SK-N-SH (cell line): ENCODE results near the gene TRIM22.

Experiments used
- CHD2 ChIP-seq: fragments of 150-350 bp; IDR thresholded peaks from 2 replicates; pipeline ENCODE4 v1.6.1; 2018; ENCODE audit warnings: low read length; ENCODE audit not compliant: partially characterized antibody
- EP300 ChIP-seq, 2 experiments: IDR thresholded peaks; 2 replicates each; pipeline versions ENCODE4 v1.4.0 to v1.6.1; 2012; ENCODE audit warnings: borderline replicate concordance in 1 of 2, low read depth in 1 of 2, low read length in 1 of 2
- EZH2phosphoT487 ChIP-seq: fragments of 200-600 bp; sonication (generic); IDR thresholded peaks from 2 replicates; pipeline ENCODE4 v1.6.1; 2017; ENCODE audit warnings: low read depth, mixed run types, mild to moderate bottlenecking, antibody characterized with exemption, moderate library complexity, borderline replicate concordance
- GABPA ChIP-seq: IDR thresholded peaks from 2 replicates; pipeline ENCODE4 v1.4.0; 2012; ENCODE audit warnings: low read depth, mild to moderate bottlenecking
- GATA2 ChIP-seq: sonication (generic); formaldehyde crosslinking; IDR thresholded peaks from 2 replicates; pipeline ENCODE4 v1.5.0; 2020; ENCODE audit warnings: mild to moderate bottlenecking, missing genetic modification reagents
- JUND ChIP-seq: IDR thresholded peaks from 2 replicates; pipeline ENCODE4 v1.4.0; 2012
- POLR2AphosphoS5 ChIP-seq: IDR thresholded peaks from 2 replicates; pipeline ENCODE4 v1.6.1; 2012; ENCODE audit warnings: low read depth, low read length
- RCOR1 ChIP-seq: fragments of 150-350 bp; IDR thresholded peaks from 2 replicates; pipeline ENCODE4 v1.6.1; 2017; ENCODE audit warnings: antibody characterized with exemption, low read length
- SIN3A ChIP-seq: IDR thresholded peaks from 2 replicates; pipeline ENCODE4 v1.6.1; 2012; ENCODE audit warnings: low read depth, mild to moderate bottlenecking, low read length, moderate library complexity, borderline replicate concordance
- TAF1 ChIP-seq: IDR thresholded peaks from 2 replicates; pipeline ENCODE4 v1.6.1; 2012; ENCODE audit warnings: low read depth, mild to moderate bottlenecking, low read length, moderate library complexity, borderline replicate concordance
- YY1 ChIP-seq: IDR thresholded peaks from 2 replicates; pipeline ENCODE4 v1.4.0; 2012; ENCODE audit warnings: low read depth, mild to moderate bottlenecking
- TF ChIP-seq, protein P1 (sequence below): fragments of 200-600 bp; sonication (generic); IDR thresholded peaks from 2 replicates; pipeline ENCODE4 v1.6.1; 2017; ENCODE audit warnings: antibody characterized with exemption, mild to moderate bottlenecking, moderate library complexity

DNA sequence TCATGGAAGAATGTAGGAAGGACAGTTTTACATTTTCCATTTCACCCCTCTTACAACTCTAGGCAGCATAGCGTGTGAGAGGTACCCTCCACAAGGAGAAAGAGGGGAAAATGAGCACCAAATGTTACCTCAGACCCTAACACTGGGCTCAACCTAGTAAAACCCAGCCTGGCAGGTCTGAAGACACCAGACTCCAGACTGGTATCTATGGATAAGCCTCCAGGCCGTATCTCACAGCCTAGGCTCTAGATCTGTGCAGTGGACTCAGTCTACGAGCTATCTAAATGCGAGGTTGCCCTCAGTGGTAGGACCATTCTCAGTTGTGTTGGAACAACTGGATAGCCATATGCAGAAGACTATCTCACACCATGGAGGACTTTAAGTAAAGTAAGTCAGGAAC, 15.2 kb upstream of the TRIM22 start:
- TF ChIP-seq POLR2AphosphoS5 (no peak), GABPA (no peak), YY1 (no peak), SIN3A (no peak), TAF1 (no peak), CHD2 (no peak), EZH2phosphoT487 (no peak), RCOR1 (no peak), EP300 (IDR thresholded peaks at IDR 0.05; ENCODE audit: borderline replicate concordance in 1 of 2, low read depth in 1 of 2, low read length in 1 of 2) (no peak), JUND (no peak), GATA2 (no peak)
- TF ChIP-seq, protein P1, sequence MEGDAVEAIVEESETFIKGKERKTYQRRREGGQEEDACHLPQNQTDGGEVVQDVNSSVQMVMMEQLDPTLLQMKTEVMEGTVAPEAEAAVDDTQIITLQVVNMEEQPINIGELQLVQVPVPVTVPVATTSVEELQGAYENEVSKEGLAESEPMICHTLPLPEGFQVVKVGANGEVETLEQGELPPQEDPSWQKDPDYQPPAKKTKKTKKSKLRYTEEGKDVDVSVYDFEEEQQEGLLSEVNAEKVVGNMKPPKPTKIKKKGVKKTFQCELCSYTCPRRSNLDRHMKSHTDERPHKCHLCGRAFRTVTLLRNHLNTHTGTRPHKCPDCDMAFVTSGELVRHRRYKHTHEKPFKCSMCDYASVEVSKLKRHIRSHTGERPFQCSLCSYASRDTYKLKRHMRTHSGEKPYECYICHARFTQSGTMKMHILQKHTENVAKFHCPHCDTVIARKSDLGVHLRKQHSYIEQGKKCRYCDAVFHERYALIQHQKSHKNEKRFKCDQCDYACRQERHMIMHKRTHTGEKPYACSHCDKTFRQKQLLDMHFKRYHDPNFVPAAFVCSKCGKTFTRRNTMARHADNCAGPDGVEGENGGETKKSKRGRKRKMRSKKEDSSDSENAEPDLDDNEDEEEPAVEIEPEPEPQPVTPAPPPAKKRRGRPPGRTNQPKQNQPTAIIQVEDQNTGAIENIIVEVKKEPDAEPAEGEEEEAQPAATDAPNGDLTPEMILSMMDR = no peak
